GM12892 (cell line): Measurements from ENCODE around the gene KCTD17.

Experiments used
- POLR2A ChIP-seq: IDR thresholded peaks from 2 replicates; pipeline ENCODE4 v1.6.1; 2011; ENCODE audit warnings: low read depth, low read length, control low read depth
- POLR2AphosphoS5 ChIP-seq: IDR thresholded peaks from 2 replicates; pipeline ENCODE4 v1.6.1; 2011; ENCODE audit warnings: low read depth, low read length, control low read depth

DNA sequence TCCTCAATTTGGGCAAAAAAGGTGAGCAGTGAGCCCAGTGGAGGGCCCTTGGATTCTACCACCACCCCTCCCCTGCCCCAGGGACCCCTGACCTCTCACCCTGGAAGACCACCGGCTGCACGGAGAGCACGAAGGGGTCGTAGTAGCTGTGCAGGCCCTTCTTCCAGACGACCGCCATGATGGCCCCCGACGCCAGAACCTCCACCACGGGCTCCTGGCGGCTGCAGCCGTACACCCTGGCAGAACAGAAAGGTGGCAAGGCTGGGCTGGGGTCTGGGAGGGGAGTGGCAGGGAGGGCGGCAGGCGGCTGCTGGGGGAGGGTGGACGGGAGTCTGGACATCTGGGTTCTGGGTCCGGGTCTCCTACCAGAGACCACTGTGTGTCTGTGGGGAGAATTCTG is 34.6 kb downstream of the KCTD17 start:
- TF ChIP-seq POLR2A = no peak
- TF ChIP-seq POLR2AphosphoS5 = no peak
